GM12874 (cell line): Measurements from ENCODE around the gene GET4.

ENCODE experiments used
- CTCF ChIP-seq: IDR thresholded peaks from 2 replicates; pipeline ENCODE4 v1.5.1; 2011; ENCODE audit warnings: low read depth, mild to moderate bottlenecking, control low read depth, low read length, moderate library complexity; ENCODE audit not compliant: insufficient read depth

The GET4 gene

GRCh38 chr7:881441-882234 lies 5.3 kb downstream of the GET4 start:
- no peak for TF ChIP-seq CTCF

GRCh38 chr7:882336-883035 lies 6.1 kb downstream of the GET4 start:
- no peak for TF ChIP-seq CTCF

DNA sequence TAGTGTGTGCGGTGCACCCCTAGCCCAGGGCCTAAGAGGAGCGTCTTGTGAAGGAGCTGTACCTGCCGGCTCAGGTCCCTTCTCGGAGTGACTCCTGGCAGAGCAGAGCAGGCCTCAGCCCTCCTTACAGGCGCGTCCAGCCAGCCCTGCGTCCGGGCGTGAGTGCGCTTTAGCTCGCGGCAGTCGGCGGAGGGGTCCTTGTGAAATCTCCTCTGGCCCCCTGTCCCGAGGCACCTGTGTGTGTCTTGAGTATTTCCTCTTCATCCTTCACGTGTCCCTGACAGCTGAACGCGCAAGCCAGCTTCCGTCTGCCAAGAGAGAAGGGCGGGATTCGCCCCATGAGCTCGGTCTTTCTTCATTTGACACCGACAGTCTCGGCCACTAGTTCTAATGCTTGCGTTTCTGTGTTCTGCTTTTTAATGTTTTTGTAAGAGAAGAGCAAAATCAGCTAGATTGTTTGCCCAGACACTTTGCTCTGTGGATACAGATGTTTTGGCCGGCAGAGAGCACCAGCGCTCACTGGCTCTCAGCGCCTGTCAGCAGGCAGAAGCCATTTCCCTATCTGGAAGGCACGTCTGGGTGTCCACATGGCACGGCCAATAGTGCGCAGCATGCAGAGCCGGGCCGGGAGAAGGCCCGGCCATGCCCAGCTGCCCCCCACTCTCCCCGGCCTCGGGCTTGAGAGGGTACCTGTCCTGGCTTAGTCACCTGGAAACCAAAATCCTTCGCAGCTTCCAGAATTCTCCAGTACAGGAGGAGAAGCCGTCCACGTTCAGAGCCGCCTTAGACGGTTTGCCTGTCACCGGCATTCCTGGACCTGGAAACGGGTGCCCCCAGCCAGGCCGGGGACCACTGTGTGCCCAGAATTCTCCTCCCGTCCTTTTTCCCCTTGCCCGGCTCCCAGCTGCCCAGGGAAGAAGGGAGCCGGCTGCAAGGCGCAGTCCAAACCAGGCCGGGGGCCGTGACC lies 7.0 kb downstream of the GET4 start:
- no peak for TF ChIP-seq CTCF

DNA sequence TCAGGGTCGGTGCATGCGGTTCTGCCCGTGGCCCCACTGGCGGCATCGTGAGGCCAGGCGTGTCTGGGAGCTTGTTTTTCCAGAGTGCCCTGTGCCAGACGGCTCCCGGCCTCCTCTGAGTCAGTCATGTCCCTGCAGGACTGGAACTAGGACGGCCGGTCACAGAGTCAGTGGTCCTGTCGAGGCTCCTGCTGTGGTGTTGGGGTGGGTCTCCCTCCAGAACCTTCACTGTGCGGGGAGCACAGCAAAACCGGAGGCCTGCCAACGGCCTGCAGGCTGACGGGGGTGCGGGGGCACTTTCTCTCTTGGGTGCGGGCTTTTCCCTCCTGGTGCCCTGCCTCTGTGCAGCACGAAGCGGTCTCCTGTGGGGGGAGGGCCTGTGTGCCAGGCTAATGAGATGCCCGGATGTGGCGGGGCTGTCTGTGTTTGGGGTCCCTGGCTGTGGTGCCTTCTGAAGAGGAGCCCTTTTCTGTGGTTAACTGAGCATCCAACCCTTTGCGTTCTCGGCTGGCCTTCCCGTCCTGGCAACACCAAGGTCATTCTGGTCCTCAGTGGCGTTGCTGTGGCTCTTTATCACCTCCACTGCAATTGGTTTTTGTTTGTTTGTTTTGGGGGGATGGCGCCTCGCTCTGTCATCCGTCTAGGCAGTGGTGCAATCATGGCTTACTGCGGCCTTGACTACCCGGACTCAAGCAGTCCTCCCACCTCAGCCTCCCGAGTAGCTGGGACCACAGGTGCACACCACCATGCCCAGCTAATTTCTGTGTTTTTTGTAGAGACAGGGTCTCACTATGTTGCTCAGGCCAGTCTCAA lies 8.0 kb downstream of the GET4 start:
- no peak for TF ChIP-seq CTCF

- no peak for TF ChIP-seq CTCF
These were observed 9.0 kb downstream of the GET4 start for GRCh38 chr7:885261-885892.

DNA sequence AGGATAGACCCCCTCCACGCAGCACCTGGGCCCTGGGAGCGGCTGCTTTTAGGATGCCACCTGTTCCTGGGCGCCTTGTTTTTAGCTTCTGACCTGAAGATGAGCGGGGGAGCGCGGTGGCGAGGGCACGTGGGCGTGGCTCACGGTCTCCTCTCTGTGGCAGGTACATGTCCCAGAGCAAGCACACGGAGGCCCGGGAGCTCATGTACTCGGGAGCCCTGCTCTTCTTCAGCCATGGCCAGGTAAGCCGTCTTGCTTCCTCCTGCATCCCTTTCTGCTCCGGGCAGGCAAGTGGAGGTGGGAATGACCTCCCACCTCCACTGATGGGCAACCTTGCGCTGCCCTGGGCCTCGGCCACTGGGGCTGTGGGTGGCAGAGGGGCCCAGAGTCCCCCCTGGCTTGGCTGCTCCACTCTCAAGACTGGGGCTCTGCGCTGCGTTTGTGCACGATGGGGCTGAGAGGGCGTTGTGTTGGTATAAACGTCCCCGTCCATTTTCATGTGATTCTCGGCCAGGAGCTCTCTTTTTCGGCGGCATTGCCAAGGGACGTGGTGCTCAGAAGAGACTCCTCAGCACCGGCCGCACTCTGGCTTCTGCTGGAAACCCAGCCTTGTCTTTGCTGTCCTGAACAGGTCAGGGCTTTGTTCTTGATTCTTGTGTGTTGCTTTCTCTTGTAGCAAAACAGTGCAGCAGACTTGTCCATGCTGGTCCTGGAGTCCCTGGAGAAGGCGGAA lies 9.7 kb downstream of the GET4 start:
- no peak for TF ChIP-seq CTCF
